Right lobe of liver (tissue), 6 donors: Measurements from ENCODE around the gene AIG1. TPM values are rescaled to one million over a fixed set of nuclear protein-coding genes. Genes with fewer than 3 reads are reported as not detected.

ENCODE experiments used
- ATAC-seq, 4 donors: fragments of 200-7000 bp; cut with Tn5 transposase; one replicate each; pipeline ENCODE4 v1.9.1; 2020; ENCODE audit warnings: mild to moderate bottlenecking in 4 of 4, moderate library complexity in 4 of 4
- DNase-seq, 3 donors: peaks; one replicate each; pipeline ENCODE4 v3.0.0-alpha.2; 2020
- H3K27ac ChIP-seq, 3 donors: fragments of 200-600 bp; one replicate each; pipeline ENCODE4 v1.8.0; 2022
- H3K27me3 ChIP-seq, 2 donors: fragments of 200-600 bp; one replicate each; pipeline ENCODE4 v1.8.0; 2022
- H3K36me3 ChIP-seq, 4 donors: fragments of 200-600 bp; sonication (generic) in 1 of 4; one replicate each; pipeline versions ENCODE4 v1.5.1 to v1.8.0; 2017 to 2022; ENCODE audit warnings: control low read depth in 1 of 4
- H3K4me1 ChIP-seq, 4 donors: fragments of 200-600 bp; sonication (generic) in 1 of 4; one replicate each; pipeline versions ENCODE4 v1.5.1 to v1.8.0; 2017 to 2022; ENCODE audit warnings: control low read depth in 1 of 4
- H3K4me3 ChIP-seq, 3 donors: fragments of 200-600 bp; one replicate each; pipeline ENCODE4 v1.8.0; 2022
- H3K9me3 ChIP-seq, 4 donors: fragments of 200-600 bp; sonication (generic) in 1 of 4; one replicate each; pipeline versions ENCODE4 v1.5.1 to v1.8.0; 2017 to 2022; ENCODE audit warnings: control low read depth in 1 of 4
- POLR2A ChIP-seq: fragments of 450-650 bp; IDR thresholded peaks from one replicate; pipeline ENCODE4 v1.6.1; 2017; ENCODE audit warnings: antibody characterized with exemption, mild to moderate bottlenecking
- WGBS: methylation state at CpG from one replicate; pipeline ENCODE4 v1.1.6; 2018; ENCODE audit warnings: low coverage, low lambda C conversion rate; ENCODE audit not compliant: insufficient coverage; ENCODE audit errors: missing lambda C conversion rate; 5-methylcytosine and 5-hydroxymethylcytosine counted together
- intact Hi-C, 2 donors: fragments of 100-400 bp; cut with DNase I; formaldehyde crosslinking; loops; one replicate each; pipeline versions ENCODE4 v1.11.2 to v1.14.1; 2022
- total RNA-seq, 6 experiments: library from RNA; depleted of rRNA in 2 of 6; stranded (reverse); fragments of >200 nt in 2 of 6; fragmentation: NEBNext Ultra II Directional in 3 of 6; extraction: Animal tissue kit (Norgen Biotek cat#: 25700) in 3 of 6; gene quantifications; one replicate each; pipeline versions ENCODE4 v1.1.0 to v1.2.4, GENCODE V29; 2016 to 2023
- TF ChIP-seq, protein P1 (sequence below), 4 donors: fragments of 200-600 bp in 3 of 4; fragments of 450-650 bp in 1 of 4; IDR thresholded peaks; one replicate each; pipeline versions ENCODE4 v1.5.1 to v1.8.0; 2016 to 2022; ENCODE audit warnings: antibody characterized with exemption in 4 of 4, mild to moderate bottlenecking in 2 of 4
- donor health status: DM: no; HTN: yes; CAD: no.
- donor health status: DM: no; HTN: no; CAD: no.
- donor health status: DM: no; HTN: no; CAD: no.
- donor health status: DM: no; HTN: yes; CAD: no.
- donor health status: DM: no; HTN: yes; CAD: no.

Gene AIG1
- total RNA-seq, 6 experiments from 2014 or later = 81.4 to 151 (median 111) TPM

- intact Hi-C loops = no loop called here
- ATAC-seq (no peak), DNase-seq (no peak)
- TF ChIP-seq, protein P1, sequence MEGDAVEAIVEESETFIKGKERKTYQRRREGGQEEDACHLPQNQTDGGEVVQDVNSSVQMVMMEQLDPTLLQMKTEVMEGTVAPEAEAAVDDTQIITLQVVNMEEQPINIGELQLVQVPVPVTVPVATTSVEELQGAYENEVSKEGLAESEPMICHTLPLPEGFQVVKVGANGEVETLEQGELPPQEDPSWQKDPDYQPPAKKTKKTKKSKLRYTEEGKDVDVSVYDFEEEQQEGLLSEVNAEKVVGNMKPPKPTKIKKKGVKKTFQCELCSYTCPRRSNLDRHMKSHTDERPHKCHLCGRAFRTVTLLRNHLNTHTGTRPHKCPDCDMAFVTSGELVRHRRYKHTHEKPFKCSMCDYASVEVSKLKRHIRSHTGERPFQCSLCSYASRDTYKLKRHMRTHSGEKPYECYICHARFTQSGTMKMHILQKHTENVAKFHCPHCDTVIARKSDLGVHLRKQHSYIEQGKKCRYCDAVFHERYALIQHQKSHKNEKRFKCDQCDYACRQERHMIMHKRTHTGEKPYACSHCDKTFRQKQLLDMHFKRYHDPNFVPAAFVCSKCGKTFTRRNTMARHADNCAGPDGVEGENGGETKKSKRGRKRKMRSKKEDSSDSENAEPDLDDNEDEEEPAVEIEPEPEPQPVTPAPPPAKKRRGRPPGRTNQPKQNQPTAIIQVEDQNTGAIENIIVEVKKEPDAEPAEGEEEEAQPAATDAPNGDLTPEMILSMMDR (IDR thresholded peaks at IDR 0.05) = no peak
- TF ChIP-seq POLR2A = no peak
- no peak overlapping the region for H3K4me3 ChIP-seq
- H3K27me3 ChIP-seq = no peaks in the 10 kb centered on the region
- H3K27ac ChIP-seq = no peak overlapping the region
- H3K4me1 ChIP-seq = no peaks in the 10 kb centered on the region
- H3K36me3 ChIP-seq = peaks cover 0 to 18% (median 0%) of the 10 kb centered on the region in 4 donors
- no peaks in the 10 kb centered on the region for H3K9me3 ChIP-seq
Measured at GRCh38 chr6:143169440-143169839, 108.8 kb downstream of the AIG1 start.

DNA sequence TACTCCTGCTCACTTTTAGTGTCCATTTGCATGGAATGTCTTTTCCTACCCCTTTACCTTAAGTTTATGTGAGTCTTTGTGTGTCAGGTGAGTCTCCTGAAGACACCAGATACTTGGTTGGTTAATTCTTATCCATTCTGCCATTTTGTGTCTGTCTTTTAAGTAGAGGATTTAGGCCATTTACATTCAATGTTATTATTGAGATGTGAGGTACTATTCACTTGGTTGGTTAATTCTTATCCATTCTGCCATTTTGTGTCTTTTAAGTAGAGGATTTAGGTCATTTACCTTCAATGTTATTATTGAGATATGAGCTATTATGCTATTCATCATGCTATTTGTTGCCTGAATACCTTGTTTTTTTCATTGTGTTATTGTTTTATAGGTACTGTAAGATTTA, 113.8 kb downstream of the AIG1 start:
- Histone ChIP-seq H3K4me3 (no peak overlapping the region), H3K36me3 (no peaks in the 10 kb centered on the region), H3K4me1 (peaks cover 0 to 6% (median 2%) of the 10 kb centered on the region in 4 donors), H3K27ac (no peak overlapping the region), H3K27me3 (no peaks in the 10 kb centered on the region), H3K9me3 (no peaks in the 10 kb centered on the region)
- DNase-seq (no peak), ATAC-seq (no peak)
- intact Hi-C loops = no loop called here
- no peak for TF ChIP-seq POLR2A
- TF ChIP-seq, protein P1 (IDR thresholded peaks at IDR 0.05) = no peak

- H3K36me3 ChIP-seq = no peaks in the 10 kb centered on the region
- H3K9me3 ChIP-seq = no peaks in the 10 kb centered on the region
- peaks cover 0 to 6% (median 2%) of the 10 kb centered on the region in 4 donors for H3K4me1 ChIP-seq
- no peak for TF ChIP-seq POLR2A
- TF ChIP-seq, protein P1 (IDR thresholded peaks at IDR 0.05) = no peak
- 100% methylated on average over 1 of the region's 1 CpG for WGBS
- no peak overlapping the region for H3K27ac ChIP-seq
- ATAC-seq = no peak
- intact Hi-C loops = no loop called here
- H3K27me3 ChIP-seq = no peaks in the 10 kb centered on the region
- no peak for DNase-seq
- H3K4me3 ChIP-seq = no peak overlapping the region
Measured at GRCh38 chr6:143174951-143175350, 114.3 kb downstream of the AIG1 start.

GRCh38 chr6:143176090-143177021, 115.7 kb downstream of the AIG1 start:
- intact Hi-C loops = no loop called here
- 91% methylated on average over 6 of the region's 12 CpGs for WGBS
- no peaks in the 10 kb centered on the region for H3K9me3 ChIP-seq

More at GRCh38 chr6:143176090-143177021, 115.7 kb downstream of the AIG1 start:
- Histone ChIP-seq H3K36me3 (peaks cover 0 to 5% (median 0%) of the 10 kb centered on the region in 4 donors), H3K4me3 (no peak overlapping the region), H3K27me3 (no peaks in the 10 kb centered on the region), H3K27ac (peak overlapping the region in 1 of 3 donors; percentile 72), H3K4me1 (peaks cover 0 to 6% (median 2%) of the 10 kb centered on the region in 4 donors)
- DNase-seq (no peak), ATAC-seq (peak in 3 of 4 donors; percentile 20 to 57 (median 23))
- TF ChIP-seq, protein P1 (IDR thresholded peaks at IDR 0.05) = peak in 1 of 4 donors; percentile 5
- TF ChIP-seq POLR2A = no peak
